Neural crest cell (in vitro differentiated cells): ENCODE data around the gene WASHC2C. TPM values are rescaled to one million over a fixed set of nuclear protein-coding genes. Genes with fewer than 3 reads are reported as not detected.
"Not testable (repeated sequence)": the region's sequence is repeated elsewhere in the genome, so short reads cannot be mapped to it uniquely, and the experiment has no call there.

Experiments
- DNase-seq: peaks from one replicate; pipeline ENCODE4 v3.0.0; 2021; ENCODE audit warnings: low read depth, mixed read lengths, low spot score
- H3K27ac Mint-ChIP-seq: one replicate; pipeline ENCODE4 v1.8.0; 2021; ENCODE audit warnings: mild to moderate bottlenecking, mixed read lengths; ENCODE audit not compliant: unreplicated experiment
- H3K27me3 Mint-ChIP-seq: 2 replicates; pipeline ENCODE4 v1.8.0; 2021; ENCODE audit warnings: low read depth, mild to moderate bottlenecking, mixed read lengths
- H3K36me3 Mint-ChIP-seq: 2 replicates; pipeline ENCODE4 v1.8.0; 2021; ENCODE audit warnings: low read depth, mild to moderate bottlenecking, mixed read lengths
- H3K4me1 Mint-ChIP-seq: 2 replicates; pipeline ENCODE4 v1.8.0; 2021; ENCODE audit warnings: mixed read lengths
- H3K4me3 Mint-ChIP-seq: one replicate; pipeline ENCODE4 v1.8.0; 2021; ENCODE audit warnings: mild to moderate bottlenecking, mixed read lengths
- H3K9me3 Mint-ChIP-seq: 2 replicates; pipeline ENCODE4 v1.8.0; 2021; ENCODE audit warnings: mixed read lengths
- long read RNA-seq: library from polyadenylated mRNA; unstranded; transcript quantifications from one replicate; pipeline ENCODE4 v2.0.0, GENCODE V29; 2020
- total RNA-seq: library from RNA; stranded (reverse); gene quantifications from 2 replicates; pipeline ENCODE4 v1.2.1, GENCODE V29; 2021

Gene WASHC2C, protein sequence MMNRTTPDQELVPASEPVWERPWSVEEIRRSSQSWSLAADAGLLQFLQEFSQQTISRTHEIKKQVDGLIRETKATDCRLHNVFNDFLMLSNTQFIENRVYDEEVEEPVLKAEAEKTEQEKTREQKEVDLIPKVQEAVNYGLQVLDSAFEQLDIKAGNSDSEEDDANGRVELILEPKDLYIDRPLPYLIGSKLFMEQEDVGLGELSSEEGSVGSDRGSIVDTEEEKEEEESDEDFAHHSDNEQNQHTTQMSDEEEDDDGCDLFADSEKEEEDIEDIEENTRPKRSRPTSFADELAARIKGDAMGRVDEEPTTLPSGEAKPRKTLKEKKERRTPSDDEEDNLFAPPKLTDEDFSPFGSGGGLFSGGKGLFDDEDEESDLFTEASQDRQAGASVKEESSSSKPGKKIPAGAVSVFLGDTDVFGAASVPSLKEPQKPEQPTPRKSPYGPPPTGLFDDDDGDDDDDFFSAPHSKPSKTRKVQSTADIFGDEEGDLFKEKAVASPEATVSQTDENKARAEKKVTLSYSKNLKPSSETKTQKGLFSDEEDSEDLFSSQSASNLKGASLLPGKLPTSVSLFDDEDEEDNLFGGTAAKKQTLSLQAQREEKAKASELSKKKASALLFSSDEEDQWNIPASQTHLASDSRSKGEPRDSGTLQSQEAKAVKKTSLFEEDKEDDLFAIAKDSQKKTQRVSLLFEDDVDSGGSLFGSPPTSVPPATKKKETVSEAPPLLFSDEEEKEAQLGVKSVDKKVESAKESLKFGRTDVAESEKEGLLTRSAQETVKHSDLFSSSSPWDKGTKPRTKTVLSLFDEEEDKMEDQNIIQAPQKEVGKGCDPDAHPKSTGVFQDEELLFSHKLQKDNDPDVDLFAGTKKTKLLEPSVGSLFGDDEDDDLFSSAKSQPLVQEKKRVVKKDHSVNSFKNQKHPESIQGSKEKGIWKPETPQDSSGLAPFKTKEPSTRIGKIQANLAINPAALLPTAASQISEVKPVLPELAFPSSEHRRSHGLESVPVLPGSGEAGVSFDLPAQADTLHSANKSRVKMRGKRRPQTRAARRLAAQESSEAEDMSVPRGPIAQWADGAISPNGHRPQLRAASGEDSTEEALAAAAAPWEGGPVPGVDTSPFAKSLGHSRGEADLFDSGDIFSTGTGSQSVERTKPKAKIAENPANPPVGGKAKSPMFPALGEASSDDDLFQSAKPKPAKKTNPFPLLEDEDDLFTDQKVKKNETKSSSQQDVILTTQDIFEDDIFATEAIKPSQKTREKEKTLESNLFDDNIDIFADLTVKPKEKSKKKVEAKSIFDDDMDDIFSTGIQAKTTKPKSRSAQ (N-terminal part only)
- total RNA-seq = 44.9 and 51.3 TPM in 2 replicates
- long read RNA-seq, full-length matches to known transcripts = 3 of 99 reads
- long read RNA-seq, partial matches to known transcripts = 73 of 99 reads
- long read RNA-seq, other reads (novel, unspliced or antisense) = 23 of 99 reads

DNA sequence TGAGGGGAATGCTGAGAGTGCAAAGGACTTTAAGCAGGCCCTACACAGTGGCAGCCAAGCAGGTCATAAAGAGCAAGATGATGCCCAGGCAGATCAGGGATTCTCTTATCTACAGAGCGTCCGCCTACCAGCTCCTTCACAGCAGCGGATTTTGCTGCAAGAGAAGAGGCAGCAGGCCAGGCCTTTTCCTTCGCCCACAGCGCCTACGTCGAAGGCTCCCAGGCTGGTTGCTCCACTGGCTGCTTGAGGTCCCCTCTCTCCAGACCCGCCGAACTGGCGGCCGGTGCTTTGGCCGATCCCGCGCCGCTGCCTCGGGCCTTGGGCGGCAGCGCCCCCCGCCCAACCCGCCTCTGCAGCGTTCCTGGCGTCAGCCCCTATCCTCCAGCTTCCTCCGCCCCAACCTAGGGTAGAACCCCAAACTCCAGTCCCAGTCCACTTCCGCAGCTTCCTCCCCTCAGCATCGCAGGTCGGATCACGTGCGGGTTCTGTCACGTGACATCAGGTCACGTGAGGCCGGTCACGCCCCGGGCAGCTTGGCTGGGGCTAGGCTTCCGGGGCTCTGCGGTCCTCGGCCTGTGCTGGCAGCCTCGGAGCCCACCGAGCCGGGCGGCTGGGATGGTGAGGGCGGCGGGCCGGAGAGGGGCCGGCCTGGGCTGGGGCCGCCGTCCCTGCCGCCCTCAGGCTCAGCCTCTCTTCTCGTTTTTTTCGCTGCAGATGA, at the start of gene WASHC2C:
Gene WASHC2C, plus strand, starts transcription at position 564 of the 718 bp plus-strand sequence. Its CDS starts 52 bp downstream, at position 616.
- H3K4me1 Mint-ChIP-seq, H3K9me3 Mint-ChIP-seq, H3K36me3 Mint-ChIP-seq: not testable (repeated sequence)
- H3K4me3 Mint-ChIP-seq = peak within 1 kb of the TSS; percentile 87
- DNase-seq = peak; percentile 96
- peaks cover 13% of the 10 kb centered on the region for H3K27me3 Mint-ChIP-seq
- peak within 1 kb of the TSS; percentile 19 for H3K27ac Mint-ChIP-seq

DNA sequence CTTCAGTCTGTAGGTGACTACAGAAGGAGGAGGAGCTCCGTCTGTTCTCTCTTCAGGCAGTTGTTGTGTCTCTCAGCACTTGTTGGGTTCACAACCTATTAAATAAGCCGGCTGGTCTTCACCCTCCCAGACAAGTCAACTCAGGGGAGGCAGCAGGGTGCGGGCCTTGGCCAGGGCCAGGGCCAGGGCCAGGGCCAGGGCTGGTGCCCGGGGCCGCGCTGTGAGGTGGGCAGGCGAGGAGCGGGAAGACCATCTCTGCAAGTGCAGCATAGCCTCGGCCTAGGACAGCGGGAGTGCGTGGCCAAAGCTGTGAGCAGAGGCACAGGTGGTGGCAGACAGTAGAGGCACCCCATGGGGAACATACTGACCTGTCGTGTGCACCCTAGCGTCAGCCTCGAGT, 48.6 kb upstream of the WASHC2C start:
- H3K9me3 Mint-ChIP-seq, DNase-seq, H3K27ac Mint-ChIP-seq, H3K27me3 Mint-ChIP-seq, H3K36me3 Mint-ChIP-seq, H3K4me1 Mint-ChIP-seq, H3K4me3 Mint-ChIP-seq: not testable (repeated sequence)

DNA sequence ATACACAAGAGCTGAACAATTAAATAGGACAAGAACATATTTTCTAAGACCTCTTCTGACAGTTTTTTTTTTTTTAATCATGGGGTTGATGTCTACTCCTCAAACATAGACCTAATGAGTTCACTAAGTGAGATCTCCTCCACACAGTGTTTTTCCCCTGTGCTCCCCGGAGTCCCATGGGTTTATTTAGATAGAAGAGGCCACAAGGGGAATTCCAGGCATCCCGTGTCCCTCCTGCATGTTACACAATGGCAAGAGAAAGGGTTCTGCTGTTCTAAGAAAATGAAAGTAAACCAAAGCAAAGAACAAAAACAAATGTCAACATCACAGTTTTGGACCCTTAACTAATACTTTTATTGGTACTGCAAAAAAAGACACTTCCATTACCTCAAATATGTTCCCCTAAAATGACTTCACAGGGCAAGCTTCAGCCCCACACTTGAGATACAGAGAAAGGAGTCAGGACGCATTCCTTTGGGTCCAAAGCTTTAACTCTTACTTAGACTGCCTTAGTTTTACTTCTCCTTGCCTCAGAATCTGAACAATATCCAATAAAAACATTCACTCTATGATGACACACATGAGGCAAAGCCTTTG, 16.8 kb upstream of the WASHC2C start:
- not testable (repeated sequence) for H3K4me3 Mint-ChIP-seq, H3K36me3 Mint-ChIP-seq

DNA sequence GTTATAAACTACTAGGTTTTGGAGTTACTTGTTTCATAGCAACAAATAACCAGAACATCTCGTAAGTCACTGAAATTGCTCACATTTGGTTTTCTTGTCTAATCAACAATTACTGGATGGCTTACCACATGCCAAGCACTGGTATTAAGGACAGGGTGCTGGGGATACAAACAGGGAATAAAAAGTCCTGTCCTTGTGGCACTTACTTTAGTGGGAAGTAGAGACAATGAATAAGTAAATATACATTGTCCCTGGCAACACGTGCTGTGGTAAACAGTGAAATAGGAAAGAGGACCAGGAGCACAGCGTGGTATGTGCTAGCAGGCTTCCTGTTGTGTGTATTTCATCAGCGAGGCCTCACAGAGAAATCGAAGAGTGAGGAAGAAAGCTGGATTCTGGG, 15.8 kb upstream of the WASHC2C start:
- DNase-seq, H3K9me3 Mint-ChIP-seq, H3K27ac Mint-ChIP-seq, H3K4me3 Mint-ChIP-seq, H3K36me3 Mint-ChIP-seq, H3K4me1 Mint-ChIP-seq: not testable (repeated sequence)
- peaks cover 23% of the 10 kb centered on the region for H3K27me3 Mint-ChIP-seq

More for the DNA sequence above, 16.8 kb upstream of the WASHC2C start:
- H3K27me3 Mint-ChIP-seq = peaks cover 16% of the 10 kb centered on the region
- not testable (repeated sequence) for H3K27ac Mint-ChIP-seq, DNase-seq, H3K4me1 Mint-ChIP-seq, H3K9me3 Mint-ChIP-seq

DNA sequence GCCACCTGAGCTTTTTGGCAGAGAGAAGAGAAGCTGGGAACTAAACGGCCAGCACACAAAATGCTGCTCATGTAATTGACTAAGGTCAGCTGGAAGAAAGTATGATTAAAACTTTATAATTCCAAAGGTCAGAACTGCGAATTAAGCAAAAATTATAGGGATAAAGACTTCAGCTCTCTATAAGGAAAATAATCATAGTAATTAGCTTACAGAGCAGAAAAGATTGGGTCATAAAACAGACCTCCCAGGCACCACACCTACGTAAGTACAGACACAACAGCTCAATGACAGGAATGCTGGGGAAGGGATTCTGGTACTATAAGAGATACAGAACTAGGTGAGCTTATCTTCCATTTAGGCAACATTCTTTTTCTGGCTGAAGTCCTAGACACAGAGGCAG, 10.0 kb upstream of the WASHC2C start:
- H3K4me1 Mint-ChIP-seq, H3K4me3 Mint-ChIP-seq, H3K36me3 Mint-ChIP-seq, H3K27ac Mint-ChIP-seq, DNase-seq, H3K9me3 Mint-ChIP-seq: not testable (repeated sequence)
- peaks cover 69% of the 10 kb centered on the region for H3K27me3 Mint-ChIP-seq

DNA sequence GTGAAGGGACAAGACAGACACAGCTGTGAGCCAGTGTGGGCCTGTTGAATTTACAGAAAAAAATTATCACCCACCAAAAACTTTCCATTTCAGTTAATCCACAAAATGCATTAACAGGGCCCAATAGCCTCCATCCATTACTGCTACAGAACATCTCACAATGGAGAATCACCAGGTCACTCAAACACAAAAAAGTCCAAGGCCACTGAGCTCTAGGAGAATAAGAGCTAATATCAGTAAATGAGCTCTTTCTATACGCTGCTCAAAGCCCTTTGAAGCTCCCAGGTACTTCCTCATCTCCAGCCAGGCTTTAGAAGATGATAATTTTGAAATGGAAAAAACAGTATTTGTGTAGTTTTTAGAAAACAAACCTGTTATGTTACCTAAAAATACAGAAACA, 9.4 kb upstream of the WASHC2C start:
- not testable (repeated sequence) for H3K27ac Mint-ChIP-seq, H3K4me1 Mint-ChIP-seq, H3K36me3 Mint-ChIP-seq, H3K9me3 Mint-ChIP-seq, H3K4me3 Mint-ChIP-seq, DNase-seq
- peaks cover 73% of the 10 kb centered on the region for H3K27me3 Mint-ChIP-seq

DNA sequence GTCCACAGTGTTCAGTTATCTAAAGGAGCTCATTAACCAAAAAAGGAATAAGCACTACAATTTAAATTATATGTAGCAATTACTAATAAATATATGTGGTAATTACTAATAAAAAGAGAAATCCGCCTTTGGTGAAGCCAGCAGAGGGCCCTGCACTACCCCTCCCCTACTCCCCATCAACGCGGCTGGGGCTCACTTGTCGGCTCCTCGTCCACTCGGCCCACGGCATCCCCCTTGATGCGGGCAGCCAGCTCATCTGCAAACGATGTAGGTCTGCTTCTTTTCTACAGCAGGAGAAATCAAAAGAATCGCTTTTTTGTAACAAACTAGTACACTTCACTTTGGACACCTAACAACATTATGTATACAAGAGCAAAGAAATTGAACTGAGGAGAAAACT, 5.6 kb upstream of the WASHC2C start:
- not testable (repeated sequence) for H3K36me3 Mint-ChIP-seq, H3K27ac Mint-ChIP-seq, H3K4me1 Mint-ChIP-seq, DNase-seq, H3K4me3 Mint-ChIP-seq, H3K9me3 Mint-ChIP-seq
- H3K27me3 Mint-ChIP-seq = peaks cover 56% of the 10 kb centered on the region

DNA sequence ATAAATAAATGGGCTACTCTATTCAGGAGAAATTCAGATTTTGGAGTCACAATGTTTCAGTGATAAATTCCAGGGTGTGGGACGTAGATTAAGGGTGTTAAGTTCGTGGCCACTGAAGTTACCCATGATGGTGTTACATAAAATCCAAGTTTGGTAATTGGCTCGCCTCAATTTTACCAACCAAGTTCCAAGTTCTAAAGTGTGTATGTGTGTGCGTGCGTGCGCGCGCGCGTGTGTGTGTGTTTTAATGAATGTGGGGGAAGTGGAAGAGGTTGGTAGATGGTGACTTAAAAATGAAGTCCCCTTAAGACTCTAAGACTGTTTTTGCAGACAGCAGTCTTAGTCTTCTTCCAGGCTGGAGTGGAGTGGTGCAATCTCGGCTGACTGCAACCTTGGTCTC, 3.2 kb upstream of the WASHC2C start:
- H3K4me1 Mint-ChIP-seq, DNase-seq, H3K36me3 Mint-ChIP-seq, H3K27ac Mint-ChIP-seq, H3K4me3 Mint-ChIP-seq, H3K9me3 Mint-ChIP-seq: not testable (repeated sequence)
- H3K27me3 Mint-ChIP-seq = peaks cover 36% of the 10 kb centered on the region

DNA sequence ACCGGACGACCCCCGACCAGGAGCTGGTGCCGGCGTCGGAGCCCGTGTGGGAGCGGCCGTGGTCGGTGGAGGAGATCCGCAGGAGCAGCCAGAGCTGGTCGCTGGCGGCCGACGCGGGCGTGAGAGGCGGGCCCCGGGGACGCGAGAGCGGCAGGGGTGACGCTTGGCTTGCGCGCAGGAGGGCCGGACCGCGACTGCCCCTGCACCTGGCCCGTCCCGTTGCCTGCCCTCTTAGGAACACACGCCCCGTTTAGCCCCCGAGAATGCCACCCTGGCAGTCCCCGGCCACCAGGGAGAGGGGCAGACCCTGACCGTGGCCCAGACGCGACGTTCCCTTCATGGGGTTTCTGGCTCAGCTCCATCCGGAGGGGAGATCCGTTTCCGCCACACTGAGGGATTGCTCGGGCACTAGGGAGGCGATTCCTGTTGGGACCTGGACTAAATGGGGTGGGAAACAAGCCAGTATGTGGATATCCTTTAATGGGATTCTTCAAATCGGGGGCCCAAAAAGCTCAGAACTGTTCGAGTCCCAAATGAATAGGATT, 427 bp downstream of the WASHC2C start:
- H3K27ac Mint-ChIP-seq, DNase-seq, H3K36me3 Mint-ChIP-seq, H3K27me3 Mint-ChIP-seq, H3K9me3 Mint-ChIP-seq, H3K4me1 Mint-ChIP-seq: not testable (repeated sequence)
- H3K4me3 Mint-ChIP-seq = peak overlapping the region; percentile 76

DNA sequence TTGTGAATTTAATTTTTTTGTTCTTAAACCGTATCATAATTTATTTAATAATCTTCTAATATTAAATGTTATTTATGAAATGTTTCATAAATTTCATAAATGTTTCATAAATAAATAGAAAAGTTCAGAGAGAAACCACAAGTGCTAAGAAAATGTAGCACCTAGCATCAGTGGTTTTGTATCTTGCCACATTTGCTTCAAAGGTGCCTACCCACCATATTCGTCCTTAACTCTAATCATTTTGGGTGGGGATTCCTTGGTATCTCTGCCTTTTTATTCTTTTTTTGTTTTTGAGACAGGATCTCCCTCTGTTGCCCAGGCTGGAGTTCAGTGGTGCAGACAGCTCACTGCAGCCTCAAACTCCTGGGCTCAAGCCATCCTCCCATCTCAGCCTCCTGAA, 7.4 kb downstream of the WASHC2C start:
- not testable (repeated sequence) for DNase-seq, H3K9me3 Mint-ChIP-seq, H3K27ac Mint-ChIP-seq, H3K4me1 Mint-ChIP-seq, H3K36me3 Mint-ChIP-seq, H3K4me3 Mint-ChIP-seq, H3K27me3 Mint-ChIP-seq
